ENCODE data around the gene USP44.
"Not testable (repeated sequence)": the region's sequence is repeated elsewhere in the genome, so short reads cannot be mapped to it uniquely, and the experiment has no call there.

The USP44 gene

GRCh38 chr12:95492462-95492861 is 58.8 kb downstream of the USP44 start:
- no peak overlapping the region for H4K5ac ChIP-seq (ENCODE audit: low read length)
- H4K8ac ChIP-seq (ENCODE audit: low read depth, low read length) = no peak overlapping the region
- no peaks in the 10 kb centered on the region for H3K36me3 ChIP-seq (ENCODE audit: control insufficient read depth, insufficient read depth, low read length)
- H3K4me2 ChIP-seq (ENCODE audit: low read length) = no peak overlapping the region
- H2AK5ac ChIP-seq (ENCODE audit: low read length) = no peak overlapping the region
- H3K27ac ChIP-seq (ENCODE audit: low read depth, low read length) = no peak overlapping the region
- H2BK15ac ChIP-seq (replicated peaks; ENCODE audit: low read depth) = no peak overlapping the region
- no peak overlapping the region for H3K9ac ChIP-seq (ENCODE audit: low read length)
- H3K4me1 ChIP-seq (ENCODE audit: control insufficient read depth, low read depth, low read length) = no peaks in the 10 kb centered on the region
- H3K79me1 ChIP-seq (ENCODE audit: low read length) = peaks cover 2% of the 10 kb centered on the region
- no peak overlapping the region for H2BK5ac ChIP-seq (ENCODE audit: low read length)
- DNase-seq = no peak
- no peaks in the 10 kb centered on the region for H3K27me3 ChIP-seq (ENCODE audit: insufficient read depth, low read length, poor library complexity)
- H3K4me3 ChIP-seq (ENCODE audit: low read length) = no peak overlapping the region
- H3K4ac ChIP-seq (ENCODE audit: low read depth, low read length) = no peak overlapping the region
- H3K56ac ChIP-seq (ENCODE audit: low read length) = no peak overlapping the region
- H3K79me2 ChIP-seq (ENCODE audit: control insufficient read depth, insufficient read depth, low read length) = no peaks in the 10 kb centered on the region
- no peak overlapping the region for H3K18ac ChIP-seq (ENCODE audit: low read length)
- no CpG with 5 or more reads among the region's 2 CpGs for WGBS (ENCODE audit: extremely low coverage, insufficient coverage, low lambda C conversion rate)
- no peak overlapping the region for H3K23ac ChIP-seq (ENCODE audit: low read length)
- no peak overlapping the region for H2BK120ac ChIP-seq (ENCODE audit: low read depth, low read length)

GRCh38 chr12:95487024-95487423 is 64.3 kb downstream of the USP44 start:
- H3K79me2 ChIP-seq (ENCODE audit: control insufficient read depth, insufficient read depth, low read length) = peaks cover 8% of the 10 kb centered on the region
- no peak overlapping the region for H2BK120ac ChIP-seq (ENCODE audit: low read depth, low read length)
- H3K4me2 ChIP-seq (ENCODE audit: low read length) = no peak overlapping the region
- no CpG with 5 or more reads among the region's 2 CpGs for WGBS (ENCODE audit: extremely low coverage, insufficient coverage, low lambda C conversion rate)
- no peak overlapping the region for H3K4me3 ChIP-seq (ENCODE audit: low read length)
- no peak overlapping the region for H2AK5ac ChIP-seq (ENCODE audit: low read length)
- no peak overlapping the region for H3K56ac ChIP-seq (ENCODE audit: low read length)
- no peak overlapping the region for H3K27ac ChIP-seq (ENCODE audit: low read depth, low read length)
- H3K4me1 ChIP-seq (ENCODE audit: control insufficient read depth, low read depth, low read length) = no peaks in the 10 kb centered on the region
- no peaks in the 10 kb centered on the region for H3K27me3 ChIP-seq (ENCODE audit: insufficient read depth, low read length, poor library complexity)
- H3K18ac ChIP-seq (ENCODE audit: low read length) = no peak overlapping the region
- H2BK5ac ChIP-seq (ENCODE audit: low read length) = no peak overlapping the region
- H3K36me3 ChIP-seq (ENCODE audit: control insufficient read depth, insufficient read depth, low read length) = peaks cover 2% of the 10 kb centered on the region
- H2BK15ac ChIP-seq (replicated peaks; ENCODE audit: low read depth) = no peak overlapping the region
- no peak overlapping the region for H4K8ac ChIP-seq (ENCODE audit: low read depth, low read length)
- no peak overlapping the region for H4K5ac ChIP-seq (ENCODE audit: low read length)
- peaks cover 2% of the 10 kb centered on the region for H3K79me1 ChIP-seq (ENCODE audit: low read length)
- no peak overlapping the region for H3K9ac ChIP-seq (ENCODE audit: low read length)
- no peak overlapping the region for H3K4ac ChIP-seq (ENCODE audit: low read depth, low read length)
- no peak for DNase-seq
- H3K23ac ChIP-seq (ENCODE audit: low read length) = no peak overlapping the region

- Histone ChIP-seq H3K23ac (ENCODE audit: low read length) (no peak overlapping the region), H3K4me3 (ENCODE audit: low read length) (no peak overlapping the region), H4K8ac (ENCODE audit: low read depth, low read length) (no peak overlapping the region), H2BK120ac (ENCODE audit: low read depth, low read length) (no peak overlapping the region), H3K4ac (ENCODE audit: low read depth, low read length) (no peak overlapping the region), H3K4me2 (ENCODE audit: low read length) (no peak overlapping the region), H3K27me3 (ENCODE audit: insufficient read depth, low read length, poor library complexity) (no peaks in the 10 kb centered on the region), H3K9ac (ENCODE audit: low read length) (no peak overlapping the region), H4K5ac (ENCODE audit: low read length) (no peak overlapping the region), H2BK15ac (replicated peaks; ENCODE audit: low read depth) (no peak overlapping the region), H3K56ac (ENCODE audit: low read length) (no peak overlapping the region), H3K36me3 (ENCODE audit: control insufficient read depth, insufficient read depth, low read length) (peaks cover 2% of the 10 kb centered on the region), H3K79me1 (ENCODE audit: low read length) (peaks cover 2% of the 10 kb centered on the region), H2BK5ac (ENCODE audit: low read length) (no peak overlapping the region), H3K4me1 (ENCODE audit: control insufficient read depth, low read depth, low read length) (no peaks in the 10 kb centered on the region), H3K27ac (ENCODE audit: low read depth, low read length) (no peak overlapping the region), H2AK5ac (ENCODE audit: low read length) (no peak overlapping the region), H3K79me2 (ENCODE audit: control insufficient read depth, insufficient read depth, low read length) (peaks cover 22% of the 10 kb centered on the region), H3K18ac (ENCODE audit: low read length) (no peak overlapping the region)
- DNase-seq = no peak
These were observed 66.8 kb downstream of the USP44 start for GRCh38 chr12:95484524-95484923.

- H3K79me1 ChIP-seq (ENCODE audit: low read length); H2AK5ac ChIP-seq (ENCODE audit: low read length); H3K4me3 ChIP-seq (ENCODE audit: low read length); H3K4ac ChIP-seq (ENCODE audit: low read depth, low read length); H3K23ac ChIP-seq (ENCODE audit: low read length); H4K8ac ChIP-seq (ENCODE audit: low read depth, low read length); DNase-seq; H3K4me1 ChIP-seq (ENCODE audit: control insufficient read depth, low read depth, low read length); H4K5ac ChIP-seq (ENCODE audit: low read length); H2BK120ac ChIP-seq (ENCODE audit: low read depth, low read length); H3K18ac ChIP-seq (ENCODE audit: low read length); H3K36me3 ChIP-seq (ENCODE audit: control insufficient read depth, insufficient read depth, low read length); H3K56ac ChIP-seq (ENCODE audit: low read length); H3K27ac ChIP-seq (ENCODE audit: low read depth, low read length); H3K4me2 ChIP-seq (ENCODE audit: low read length); H3K9ac ChIP-seq (ENCODE audit: low read length); H2BK15ac ChIP-seq (replicated peaks; ENCODE audit: low read depth); H2BK5ac ChIP-seq (ENCODE audit: low read length); H3K27me3 ChIP-seq (ENCODE audit: insufficient read depth, low read length, poor library complexity): not testable (repeated sequence)
- peaks cover 33% of the 10 kb centered on the region for H3K79me2 ChIP-seq (ENCODE audit: control insufficient read depth, insufficient read depth, low read length)
- WGBS (ENCODE audit: extremely low coverage, insufficient coverage, low lambda C conversion rate) = no CpG with 5 or more reads among the region's 6 CpGs
These were observed 68.7 kb downstream of the USP44 start for GRCh38 chr12:95482564-95482963.

- H2BK120ac ChIP-seq (ENCODE audit: low read depth, low read length) = no peak overlapping the region
- H3K56ac ChIP-seq (ENCODE audit: low read length) = no peak overlapping the region
- no peak overlapping the region for H3K4ac ChIP-seq (ENCODE audit: low read depth, low read length)
- no peak overlapping the region for H3K27ac ChIP-seq (ENCODE audit: low read depth, low read length)
- no peaks in the 10 kb centered on the region for H3K4me1 ChIP-seq (ENCODE audit: control insufficient read depth, low read depth, low read length)
- WGBS (ENCODE audit: extremely low coverage, insufficient coverage, low lambda C conversion rate) = 100% methylated on average over 1 of the region's 7 CpGs
- H3K4me2 ChIP-seq (ENCODE audit: low read length) = no peak overlapping the region
- H4K5ac ChIP-seq (ENCODE audit: low read length) = no peak overlapping the region
- no peak overlapping the region for H4K8ac ChIP-seq (ENCODE audit: low read depth, low read length)
- H2AK5ac ChIP-seq (ENCODE audit: low read length) = no peak overlapping the region
- no peak for DNase-seq
- H2BK15ac ChIP-seq (replicated peaks; ENCODE audit: low read depth) = no peak overlapping the region
- H3K79me2 ChIP-seq (ENCODE audit: control insufficient read depth, insufficient read depth, low read length) = peaks cover 38% of the 10 kb centered on the region
- H3K79me1 ChIP-seq (ENCODE audit: low read length) = peaks cover 3% of the 10 kb centered on the region
- no peak overlapping the region for H3K4me3 ChIP-seq (ENCODE audit: low read length)
- no peak overlapping the region for H3K9ac ChIP-seq (ENCODE audit: low read length)
- no peak overlapping the region for H2BK5ac ChIP-seq (ENCODE audit: low read length)
- H3K36me3 ChIP-seq (ENCODE audit: control insufficient read depth, insufficient read depth, low read length) = peaks cover 2% of the 10 kb centered on the region
- H3K18ac ChIP-seq (ENCODE audit: low read length) = no peak overlapping the region
- no peak overlapping the region for H3K23ac ChIP-seq (ENCODE audit: low read length)
- no peaks in the 10 kb centered on the region for H3K27me3 ChIP-seq (ENCODE audit: insufficient read depth, low read length, poor library complexity)
These were observed 69.4 kb downstream of the USP44 start for GRCh38 chr12:95481888-95482287.

GRCh38 chr12:95481072-95481471 is 70.2 kb downstream of the USP44 start:
- Histone ChIP-seq H3K36me3 (ENCODE audit: control insufficient read depth, insufficient read depth, low read length) (no peaks in the 10 kb centered on the region), H2BK120ac (ENCODE audit: low read depth, low read length) (no peak overlapping the region), H2BK5ac (ENCODE audit: low read length) (no peak overlapping the region), H3K4me1 (ENCODE audit: control insufficient read depth, low read depth, low read length) (no peaks in the 10 kb centered on the region), H3K79me2 (ENCODE audit: control insufficient read depth, insufficient read depth, low read length) (peaks cover 42% of the 10 kb centered on the region), H3K27me3 (ENCODE audit: insufficient read depth, low read length, poor library complexity) (no peaks in the 10 kb centered on the region), H4K5ac (ENCODE audit: low read length) (no peak overlapping the region), H3K56ac (ENCODE audit: low read length) (no peak overlapping the region), H3K4ac (ENCODE audit: low read depth, low read length) (no peak overlapping the region), H3K9ac (ENCODE audit: low read length) (no peak overlapping the region), H3K4me2 (ENCODE audit: low read length) (no peak overlapping the region), H4K8ac (ENCODE audit: low read depth, low read length) (no peak overlapping the region), H3K79me1 (ENCODE audit: low read length) (peaks cover 2% of the 10 kb centered on the region), H3K23ac (ENCODE audit: low read length) (no peak overlapping the region), H3K4me3 (ENCODE audit: low read length) (no peak overlapping the region), H2AK5ac (ENCODE audit: low read length) (no peak overlapping the region), H3K27ac (ENCODE audit: low read depth, low read length) (no peak overlapping the region), H3K18ac (ENCODE audit: low read length) (no peak overlapping the region), H2BK15ac (replicated peaks; ENCODE audit: low read depth) (no peak overlapping the region)
- no peak for DNase-seq
- WGBS (ENCODE audit: extremely low coverage, insufficient coverage, low lambda C conversion rate) = no CpG with 5 or more reads among the region's 3 CpGs
